Measurements from ENCODE around the gene XRN2.
"Not testable (repeated sequence)": the region's sequence is repeated elsewhere in the genome, so short reads cannot be mapped to it uniquely, and the experiment has no call there.

XRN2 gene

GRCh38 chr20:21391185-21391971 lies 88.2 kb downstream of the XRN2 start:
- DNase-seq: no peak

GRCh38 chr20:21391972-21392352 lies 88.8 kb downstream of the XRN2 start:
- no peak for DNase-seq

GRCh38 chr20:21393166-21393565 lies 90.0 kb downstream of the XRN2 start:
- no peak for DNase-seq

- no peak for DNase-seq
Observed at GRCh38 chr20:21393816-21394519, 90.8 kb downstream of the XRN2 start.

GRCh38 chr20:21394551-21394950 lies 91.4 kb downstream of the XRN2 start:
- no peak for DNase-seq

GRCh38 chr20:21395051-21395665 lies 92.0 kb downstream of the XRN2 start:
- no peak for DNase-seq

- peak in 4 of 5 donors; percentile 23 to 51 (median 34) for DNase-seq
Observed at GRCh38 chr20:21395666-21396598, 92.8 kb downstream of the XRN2 start.

GRCh38 chr20:21396599-21397340 lies 93.6 kb downstream of the XRN2 start:
- DNase-seq: no peak

- DNase-seq: no peak
Observed at GRCh38 chr20:21397341-21398108, 94.4 kb downstream of the XRN2 start, which contains the start of gene NKX2-4. Gene NKX2-4, minus strand, starts transcription at chr20:21397526. Its CDS starts 127 bp downstream, at chr20:21397399.

- DNase-seq: no peak
Observed at GRCh38 chr20:21398109-21399004, 95.2 kb downstream of the XRN2 start.

GRCh38 chr20:21399005-21399475 lies 95.9 kb downstream of the XRN2 start:
- no peak for DNase-seq

GRCh38 chr20:21411725-21412124 lies 108.6 kb downstream of the XRN2 start:
- no peak for DNase-seq

GRCh38 chr20:21413996-21414395 lies 110.9 kb downstream of the XRN2 start:
- not testable (repeated sequence) for DNase-seq

GRCh38 chr20:21419147-21419546 lies 116.0 kb downstream of the XRN2 start:
- DNase-seq: not testable (repeated sequence)

- DNase-seq: no peak
Observed at GRCh38 chr20:21421601-21422236, 118.6 kb downstream of the XRN2 start.

GRCh38 chr20:21423712-21424111 lies 120.6 kb downstream of the XRN2 start:
- not testable (repeated sequence) for DNase-seq

- DNase-seq: no peak
Observed at GRCh38 chr20:21424846-21425245, 121.7 kb downstream of the XRN2 start.

GRCh38 chr20:21430020-21430419 lies 126.9 kb downstream of the XRN2 start:
- no peak for DNase-seq

- DNase-seq: no peak
Observed at GRCh38 chr20:21432911-21433310, 129.8 kb downstream of the XRN2 start.
